ENCODE measurements around the gene ZNF485.

The ZNF485 gene

GRCh38 chr10:43658227-43658626, 52.0 kb downstream of the ZNF485 start:
- intact Hi-C loops (cut with DNase I), result no loop called here
- DNase-seq, result no peak

- DNase-seq, result no peak
- intact Hi-C loops (cut with DNase I), result no loop called here
Measured at GRCh38 chr10:43665054-43665453, 58.8 kb downstream of the ZNF485 start.

- intact Hi-C loops (cut with DNase I), result no loop called here
- no peak for DNase-seq
Measured at GRCh38 chr10:43666552-43666951, 60.3 kb downstream of the ZNF485 start.

- peak in 2 of 10 donors; percentile 74 to 80 for DNase-seq
- intact Hi-C loops (cut with DNase I), result no loop called here
Measured at GRCh38 chr10:43667317-43667731, 61.1 kb downstream of the ZNF485 start.
